ENCODE data around the gene MS4A14. TPM values are rescaled to one million over a fixed set of nuclear protein-coding genes. Genes with fewer than 3 reads are reported as not detected.

Gene MS4A14
- polyA plus RNA-seq, 1 experiment: not detected

DNA sequence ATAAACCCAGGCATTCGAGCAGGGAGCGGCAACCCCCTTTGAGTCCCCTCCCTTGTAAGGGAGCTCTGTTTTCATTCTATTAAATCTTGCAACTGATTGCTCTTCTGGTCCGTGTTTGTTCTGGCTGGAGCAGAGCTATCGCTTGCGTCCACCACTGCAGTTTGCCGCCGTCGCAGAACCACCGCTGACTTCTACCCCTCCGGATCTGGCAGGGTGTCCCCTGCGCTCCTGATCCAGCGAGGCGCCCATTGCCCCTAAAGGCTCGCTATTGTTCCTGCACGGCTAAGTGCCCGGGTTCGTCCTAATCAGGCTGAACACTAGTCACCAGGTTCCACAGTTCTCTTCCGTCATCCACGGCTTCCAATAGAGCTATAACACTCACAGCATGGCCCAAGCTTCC is 28.4 kb upstream of the MS4A14 start:
- TF ChIP-seq, protein P1, sequence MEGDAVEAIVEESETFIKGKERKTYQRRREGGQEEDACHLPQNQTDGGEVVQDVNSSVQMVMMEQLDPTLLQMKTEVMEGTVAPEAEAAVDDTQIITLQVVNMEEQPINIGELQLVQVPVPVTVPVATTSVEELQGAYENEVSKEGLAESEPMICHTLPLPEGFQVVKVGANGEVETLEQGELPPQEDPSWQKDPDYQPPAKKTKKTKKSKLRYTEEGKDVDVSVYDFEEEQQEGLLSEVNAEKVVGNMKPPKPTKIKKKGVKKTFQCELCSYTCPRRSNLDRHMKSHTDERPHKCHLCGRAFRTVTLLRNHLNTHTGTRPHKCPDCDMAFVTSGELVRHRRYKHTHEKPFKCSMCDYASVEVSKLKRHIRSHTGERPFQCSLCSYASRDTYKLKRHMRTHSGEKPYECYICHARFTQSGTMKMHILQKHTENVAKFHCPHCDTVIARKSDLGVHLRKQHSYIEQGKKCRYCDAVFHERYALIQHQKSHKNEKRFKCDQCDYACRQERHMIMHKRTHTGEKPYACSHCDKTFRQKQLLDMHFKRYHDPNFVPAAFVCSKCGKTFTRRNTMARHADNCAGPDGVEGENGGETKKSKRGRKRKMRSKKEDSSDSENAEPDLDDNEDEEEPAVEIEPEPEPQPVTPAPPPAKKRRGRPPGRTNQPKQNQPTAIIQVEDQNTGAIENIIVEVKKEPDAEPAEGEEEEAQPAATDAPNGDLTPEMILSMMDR (IDR thresholded peaks at IDR 0.05; ENCODE audit: insufficient read depth, low read depth, low read length): no peak
- Histone ChIP-seq H3K36me3 (ENCODE audit: control insufficient read depth, insufficient read depth, low read length) (no peaks in the 10 kb centered on the region), H3K27me3 (ENCODE audit: control insufficient read depth, insufficient read depth, low read length) (no peaks in the 10 kb centered on the region), H3K4me3 (ENCODE audit: low read depth, low read length) (no peak overlapping the region)
- ChIA-PET POLR2A (no interaction called here), CTCF (interaction anchor here (0.5 kb wide), 1 partner anchor 267 kb away, joined by 4 read pairs; no protein-coding TSS in a partner anchor)
- DNase-seq (ENCODE audit: low read depth): no peak

DNA sequence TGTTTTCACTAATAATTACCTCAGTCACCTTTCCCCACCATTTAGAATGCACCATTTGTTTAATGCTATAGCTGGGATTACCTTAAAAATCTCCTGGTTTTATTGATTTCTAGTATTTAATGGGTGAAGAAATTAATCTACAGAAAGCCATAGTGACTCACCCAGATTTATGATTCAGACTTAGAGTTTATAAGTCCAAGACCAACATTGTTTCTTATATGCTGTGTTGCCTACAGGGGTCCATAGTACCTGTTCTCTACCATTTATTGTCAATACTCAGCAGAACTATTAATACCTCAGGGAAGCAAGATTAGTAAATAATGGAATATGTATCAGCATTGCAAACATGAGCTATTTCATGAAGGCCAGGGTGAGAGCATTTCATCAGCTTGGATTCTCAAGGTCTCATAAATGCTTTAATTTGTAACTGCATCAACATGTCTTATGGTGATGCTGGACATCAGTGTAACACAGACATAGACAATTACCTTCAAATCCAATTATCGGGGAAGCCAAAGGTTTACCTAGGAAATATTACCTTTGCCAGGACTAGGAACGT is 25.9 kb upstream of the MS4A14 start:
- H3K27me3 ChIP-seq (ENCODE audit: control insufficient read depth, insufficient read depth, low read length): no peaks in the 10 kb centered on the region
- no peak for DNase-seq (ENCODE audit: low read depth)
- H3K36me3 ChIP-seq (ENCODE audit: control insufficient read depth, insufficient read depth, low read length): no peaks in the 10 kb centered on the region
- ChIA-PET POLR2A (no interaction called here), CTCF (interaction anchor here (0.6 kb wide), 1 partner anchor 28 kb away, joined by 3 read pairs; no protein-coding TSS in a partner anchor)
- TF ChIP-seq, protein P1 (IDR thresholded peaks at IDR 0.05; ENCODE audit: insufficient read depth, low read depth, low read length): no peak
- H3K4me3 ChIP-seq (ENCODE audit: low read depth, low read length): no peak overlapping the region

DNA sequence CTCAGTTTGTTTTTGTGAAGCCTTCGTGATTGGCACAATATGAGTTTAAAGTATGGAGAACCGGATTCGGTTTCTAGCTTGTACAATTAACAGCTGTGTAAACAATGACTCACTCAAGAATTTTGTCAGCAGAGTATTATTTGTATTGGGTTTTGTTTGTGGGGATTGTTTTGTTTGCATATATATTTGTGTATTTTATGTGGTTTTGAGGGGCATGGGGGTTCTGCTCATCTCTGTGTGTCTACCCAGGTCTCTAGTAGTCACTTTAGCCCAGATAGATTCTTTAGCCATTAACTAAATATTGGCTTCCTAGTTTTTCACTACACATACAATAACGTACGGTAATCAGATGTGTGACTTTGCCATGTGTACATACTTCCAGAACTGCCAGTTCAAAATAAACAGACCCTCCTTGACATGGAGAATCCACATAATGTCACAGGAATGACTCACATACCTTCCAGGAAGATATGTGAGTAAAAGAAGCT is 25.4 kb upstream of the MS4A14 start:
- Histone ChIP-seq H3K4me3 (ENCODE audit: low read depth, low read length) (no peak overlapping the region), H3K27me3 (ENCODE audit: control insufficient read depth, insufficient read depth, low read length) (no peaks in the 10 kb centered on the region), H3K36me3 (ENCODE audit: control insufficient read depth, insufficient read depth, low read length) (no peaks in the 10 kb centered on the region)
- POLR2A ChIA-PET: no interaction called here
- TF ChIP-seq, protein P1 (IDR thresholded peaks at IDR 0.05; ENCODE audit: insufficient read depth, low read depth, low read length): no peak
- CTCF ChIA-PET: interaction anchor here (0.6 to 1.8 kb wide), 2 partner anchors 8 to 28 kb away, joined by 3 to 5 read pairs; no protein-coding TSS in a partner anchor
- no peak for DNase-seq (ENCODE audit: low read depth)

DNA sequence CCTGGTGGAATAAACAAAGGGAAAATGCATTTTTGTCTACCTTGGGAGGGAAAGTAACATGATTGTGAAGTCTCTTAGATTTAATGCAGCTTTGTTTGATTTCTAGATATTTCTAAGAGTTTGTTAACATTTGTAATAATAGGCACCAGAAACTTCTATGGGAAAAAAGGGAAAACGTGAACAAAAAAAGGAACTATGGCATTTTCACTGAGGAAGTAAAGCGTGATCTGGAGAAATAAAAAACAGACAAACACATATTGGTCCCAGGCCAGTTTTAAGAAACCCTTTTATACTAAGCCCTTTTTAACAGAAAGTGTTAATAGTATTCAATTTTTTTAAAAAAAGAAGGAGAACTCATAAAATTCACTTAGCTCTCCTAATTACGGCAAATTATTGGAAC is 24.9 kb upstream of the MS4A14 start:
- no peak for DNase-seq (ENCODE audit: low read depth)
- CTCF ChIA-PET: interaction anchor here (0.6 to 1.8 kb wide), 2 partner anchors 8 to 29 kb away, joined by 3 to 5 read pairs; no protein-coding TSS in a partner anchor
- Histone ChIP-seq H3K27me3 (ENCODE audit: control insufficient read depth, insufficient read depth, low read length) (no peaks in the 10 kb centered on the region), H3K36me3 (ENCODE audit: control insufficient read depth, insufficient read depth, low read length) (no peaks in the 10 kb centered on the region), H3K4me3 (ENCODE audit: low read depth, low read length) (no peak overlapping the region)
- POLR2A ChIA-PET: no interaction called here
- TF ChIP-seq, protein P1 (IDR thresholded peaks at IDR 0.05; ENCODE audit: insufficient read depth, low read depth, low read length): no peak

DNA sequence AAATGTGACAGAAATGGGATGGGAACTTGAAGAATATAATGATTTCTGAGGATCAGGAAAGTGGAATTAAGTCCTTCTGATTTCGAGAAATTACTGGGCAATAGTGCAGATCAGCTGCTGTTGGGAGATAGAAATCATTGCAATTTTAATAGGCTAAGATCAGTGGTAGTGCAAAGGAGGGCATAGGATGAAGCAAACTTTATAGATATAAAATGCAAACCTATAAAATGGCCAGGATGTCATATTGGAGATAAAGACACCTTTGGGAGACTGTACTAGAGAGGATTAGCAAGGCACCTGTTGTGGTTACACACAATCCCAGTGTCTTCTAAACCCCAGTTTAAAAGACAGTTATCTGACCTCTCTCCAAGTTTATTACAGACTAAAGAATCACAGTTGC is 24.4 kb upstream of the MS4A14 start:
- no peak for DNase-seq (ENCODE audit: low read depth)
- CTCF ChIA-PET: interaction anchor here (1.8 kb wide), 1 partner anchor 9 kb away, joined by 5 read pairs; no protein-coding TSS in a partner anchor
- TF ChIP-seq, protein P1 (IDR thresholded peaks at IDR 0.05; ENCODE audit: insufficient read depth, low read depth, low read length): no peak
- Histone ChIP-seq H3K4me3 (ENCODE audit: low read depth, low read length) (no peak overlapping the region), H3K36me3 (ENCODE audit: control insufficient read depth, insufficient read depth, low read length) (no peaks in the 10 kb centered on the region), H3K27me3 (ENCODE audit: control insufficient read depth, insufficient read depth, low read length) (no peaks in the 10 kb centered on the region)
- POLR2A ChIA-PET: no interaction called here

Measured in BJ (cell line).